Fibroblast of skin of back (primary cell): ENCODE measurements around the gene SP6.

Experiments used
- DNase-seq: peaks from one replicate; pipeline ENCODE4 v3.0.0-alpha.2; 2013

The SP6 gene

GRCh38 chr17:47853616-47854015 lies 2.7 kb upstream of the SP6 start:
- no peak for DNase-seq

GRCh38 chr17:47852113-47852949 lies 1.4 kb upstream of the SP6 start:
- DNase-seq, result no peak

- no peak for DNase-seq
These were observed 775 bp upstream of the SP6 start for GRCh38 chr17:47851764-47852112.

GRCh38 chr17:47850373-47850691 lies 631 bp downstream of the SP6 start:
- no peak for DNase-seq

- DNase-seq, result no peak
These were observed 2.8 kb downstream of the SP6 start for GRCh38 chr17:47848198-47848513.

- DNase-seq, result no peak
These were observed 3.4 kb downstream of the SP6 start for GRCh38 chr17:47847341-47848197.

GRCh38 chr17:47846716-47847340 lies 4.1 kb downstream of the SP6 start:
- DNase-seq, result no peak

GRCh38 chr17:47845716-47846075 lies 5.3 kb downstream of the SP6 start:
- no peak for DNase-seq

GRCh38 chr17:47844814-47845715 lies 5.9 kb downstream of the SP6 start:
- DNase-seq, result peak; percentile 19

GRCh38 chr17:47844227-47844626 lies 6.7 kb downstream of the SP6 start:
- DNase-seq, result peak; percentile 14

GRCh38 chr17:47843391-47843730 lies 7.6 kb downstream of the SP6 start:
- DNase-seq, result no peak

- DNase-seq, result no peak
These were observed 9.3 kb downstream of the SP6 start for GRCh38 chr17:47841488-47842291.

- DNase-seq, result peak; percentile 79
These were observed 10.0 kb downstream of the SP6 start, which contains the start of gene SCRN2 for GRCh38 chr17:47840742-47841487. Gene SCRN2 (minus strand): TSS chr17:47841273. CDS start chr17:47840843, 430 bp downstream.

- DNase-seq, result no peak
These were observed 10.8 kb downstream of the SP6 start for GRCh38 chr17:47840001-47840741.

GRCh38 chr17:47839071-47839470 lies 11.9 kb downstream of the SP6 start:
- DNase-seq, result no peak

- DNase-seq, result no peak
These were observed 12.3 kb downstream of the SP6 start for GRCh38 chr17:47838636-47839035.

- no peak for DNase-seq
These were observed 13.4 kb downstream of the SP6 start for GRCh38 chr17:47837401-47838039.

- no peak for DNase-seq
These were observed 14.4 kb downstream of the SP6 start for GRCh38 chr17:47836601-47837000.

GRCh38 chr17:47834756-47835155 lies 16.2 kb downstream of the SP6 start:
- DNase-seq, result no peak

- DNase-seq, result no peak
These were observed 19.0 kb downstream of the SP6 start for GRCh38 chr17:47831934-47832327.
